Esophagus muscularis mucosa (tissue), 3 donors: ENCODE data around the gene NPPB.

Experiments used
- CTCF ChIP-seq, 3 experiments: fragments of 200-600 bp in 2 of 3; fragments of 450-650 bp in 1 of 3; sonication (generic) in 2 of 3; IDR thresholded peaks; one replicate each; pipeline ENCODE4 v1.5.1; 2017 to 2019; ENCODE audit warnings: antibody characterized with exemption in 3 of 3, mild to moderate bottlenecking in 2 of 3, moderate library complexity in 1 of 3
- POLR2A ChIP-seq: fragments of 450-650 bp; IDR thresholded peaks from one replicate; pipeline ENCODE4 v1.6.1; 2017; ENCODE audit warnings: antibody characterized with exemption, moderate library complexity, mild to moderate bottlenecking, low read depth
- POLR2AphosphoS5 ChIP-seq, 2 donors: sonication (generic); formaldehyde crosslinking; IDR thresholded peaks; one replicate each; pipeline ENCODE4 v1.6.1; 2017; ENCODE audit warnings: antibody characterized with exemption in 2 of 2

- TF ChIP-seq CTCF (IDR thresholded peaks at IDR 0.05) (no peak), POLR2AphosphoS5 (IDR thresholded peaks at IDR 0.05) (no peak), POLR2A (no peak)
Measured at GRCh38 chr1:11831945-11832725, 26.6 kb downstream of the NPPB start.
